Kidney capillary endothelial cell (primary cell): ENCODE measurements around the gene P3H2.

Experiments used
- DNase-seq: peaks from one replicate; pipeline ENCODE4 v3.0.0-alpha.2; 2018; ENCODE audit warnings: low spot score

P3H2 gene

GRCh38 chr3:190053919-190054672, 66.6 kb downstream of the P3H2 start:
- peak; percentile 47 for DNase-seq

DNA sequence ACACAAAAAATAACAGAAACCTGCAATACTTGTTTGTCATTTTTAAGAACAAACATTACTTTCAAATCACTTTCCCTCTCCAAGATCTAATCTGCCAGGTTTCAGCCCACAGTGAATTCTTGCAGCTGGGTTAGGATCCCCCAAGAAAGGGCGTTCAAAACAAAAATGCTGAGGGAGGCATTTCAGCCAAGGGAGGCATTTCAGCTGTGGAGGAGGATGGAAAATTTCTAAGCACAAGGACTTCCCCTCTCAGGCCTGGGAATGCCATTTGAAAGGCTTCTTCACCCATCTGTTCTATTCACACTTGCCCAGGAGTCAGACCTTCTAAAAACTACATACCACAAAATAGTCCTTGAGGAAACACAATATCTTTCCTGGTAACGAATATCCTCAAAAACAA, 69.1 kb downstream of the P3H2 start:
- DNase-seq = no peak

GRCh38 chr3:190048932-190049441, 71.7 kb downstream of the P3H2 start:
- DNase-seq = no peak

DNA sequence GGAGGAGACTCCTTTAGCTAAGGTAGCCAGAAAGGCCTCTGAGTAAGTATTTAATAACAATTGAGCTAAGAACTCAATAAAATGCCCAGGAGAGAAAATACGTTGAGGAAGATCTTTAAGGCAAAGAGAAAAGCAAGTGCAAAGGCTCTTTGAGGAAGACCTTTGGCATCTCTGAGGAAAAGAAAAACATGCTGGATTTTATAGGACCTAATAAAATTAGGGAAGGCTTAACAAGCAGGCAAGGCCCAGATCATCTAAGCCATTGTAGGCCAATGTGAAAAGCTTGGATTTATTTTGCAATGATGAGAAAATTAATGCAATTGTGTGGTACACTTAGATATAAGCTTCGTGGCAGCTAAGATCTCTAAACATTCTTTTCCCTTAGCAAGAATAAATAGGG, 75.7 kb downstream of the P3H2 start:
- no peak for DNase-seq

- no peak for DNase-seq
Observed at GRCh38 chr3:190044142-190044541, 76.6 kb downstream of the P3H2 start.

GRCh38 chr3:190043741-190044140, 77.0 kb downstream of the P3H2 start:
- DNase-seq = no peak

DNA sequence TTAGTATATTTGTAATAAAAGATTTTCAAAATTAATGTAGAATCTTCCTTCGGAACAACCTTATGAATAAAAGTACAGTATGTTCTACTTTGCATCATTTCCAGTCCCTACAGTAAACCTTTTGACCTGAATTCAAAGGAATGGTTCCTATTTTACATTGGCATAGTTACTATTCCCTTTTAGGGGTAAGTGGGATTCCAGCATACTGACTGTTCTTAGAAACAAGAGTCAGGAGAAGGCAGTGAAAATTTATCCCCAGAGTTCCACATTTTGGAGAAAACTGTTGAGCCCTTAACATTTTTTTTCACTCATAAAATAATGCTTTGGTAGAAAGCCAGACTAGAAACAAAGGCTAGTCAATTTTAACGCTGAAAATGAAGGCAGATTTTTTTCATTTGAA, 78.1 kb downstream of the P3H2 start:
- no peak for DNase-seq

GRCh38 chr3:190041333-190042041, 79.2 kb downstream of the P3H2 start:
- DNase-seq = no peak

- DNase-seq = no peak
Observed at GRCh38 chr3:190040145-190040544, 80.6 kb downstream of the P3H2 start.

GRCh38 chr3:190038050-190038933, 82.4 kb downstream of the P3H2 start:
- DNase-seq = peak; percentile 62

- no peak for DNase-seq
Observed at GRCh38 chr3:190036631-190037030, 84.1 kb downstream of the P3H2 start.

GRCh38 chr3:190034446-190034845, 86.3 kb downstream of the P3H2 start:
- DNase-seq = no peak

- DNase-seq = no peak
Observed at GRCh38 chr3:190032923-190033322, 87.8 kb downstream of the P3H2 start.

GRCh38 chr3:190031887-190032752, 88.6 kb downstream of the P3H2 start:
- DNase-seq = no peak

- DNase-seq = no peak
Observed at GRCh38 chr3:190027116-190027515, 93.6 kb downstream of the P3H2 start.

DNA sequence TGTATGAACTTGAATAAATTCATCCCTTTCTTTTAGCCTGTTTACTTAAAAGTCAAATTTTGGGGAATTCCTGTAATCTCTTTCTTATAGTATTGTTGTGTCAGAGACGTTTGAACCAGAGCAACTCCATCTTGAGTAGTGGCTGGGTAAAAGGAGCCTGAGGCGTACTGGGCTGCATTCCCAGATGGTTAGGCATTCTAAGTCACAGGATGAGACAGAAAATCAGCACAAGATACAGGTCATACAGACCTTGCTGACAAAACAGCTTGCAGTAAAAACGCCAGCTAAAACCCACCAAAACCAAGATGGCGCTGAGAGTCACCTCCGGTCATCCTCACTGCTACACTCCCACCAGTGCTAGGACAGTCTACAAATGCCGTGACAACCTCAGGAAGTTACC, 94.5 kb downstream of the P3H2 start:
- no peak for DNase-seq

DNA sequence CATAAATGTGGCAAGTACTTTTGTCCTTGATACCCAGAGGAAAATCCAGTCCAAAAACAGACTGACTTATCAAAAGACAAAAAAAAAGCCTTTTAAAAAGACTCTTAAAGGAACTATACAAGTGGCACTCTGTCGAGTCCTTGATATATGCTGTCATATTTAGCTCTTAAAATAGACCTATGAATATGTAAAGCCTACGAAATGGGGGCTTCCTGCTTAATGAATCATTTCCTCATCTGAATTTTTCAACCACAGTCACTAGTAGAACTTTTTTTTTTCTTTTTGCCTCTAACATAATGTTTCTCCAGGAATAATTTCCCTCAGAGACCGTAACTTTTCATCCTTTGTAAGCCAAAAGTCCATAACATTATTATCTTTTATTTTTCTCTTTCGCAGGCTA, 95.8 kb downstream of the P3H2 start:
- peak; percentile 94 for DNase-seq

GRCh38 chr3:190019844-190020243, 100.9 kb downstream of the P3H2 start:
- DNase-seq = no peak

GRCh38 chr3:190019006-190019405, 101.7 kb downstream of the P3H2 start:
- no peak for DNase-seq

DNA sequence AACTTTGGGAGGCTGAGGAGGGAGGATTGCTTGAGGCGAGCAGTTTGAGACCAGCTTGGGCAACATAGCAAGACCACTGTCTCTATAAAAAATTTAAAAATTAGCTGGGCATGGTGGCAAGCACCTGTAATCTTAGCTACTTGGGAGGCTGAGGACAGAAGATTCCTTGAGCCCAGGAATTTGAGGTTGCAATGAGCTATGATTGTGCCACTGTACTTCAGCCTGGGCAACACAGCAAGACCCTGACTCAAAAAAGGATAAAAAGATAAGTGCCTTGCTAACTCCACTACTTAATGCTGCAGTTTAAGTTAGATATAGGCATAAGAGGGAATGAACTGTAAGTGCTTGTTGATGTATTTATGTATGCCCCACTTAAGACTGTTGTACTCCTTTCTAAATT, 102.2 kb downstream of the P3H2 start:
- DNase-seq = no peak

DNA sequence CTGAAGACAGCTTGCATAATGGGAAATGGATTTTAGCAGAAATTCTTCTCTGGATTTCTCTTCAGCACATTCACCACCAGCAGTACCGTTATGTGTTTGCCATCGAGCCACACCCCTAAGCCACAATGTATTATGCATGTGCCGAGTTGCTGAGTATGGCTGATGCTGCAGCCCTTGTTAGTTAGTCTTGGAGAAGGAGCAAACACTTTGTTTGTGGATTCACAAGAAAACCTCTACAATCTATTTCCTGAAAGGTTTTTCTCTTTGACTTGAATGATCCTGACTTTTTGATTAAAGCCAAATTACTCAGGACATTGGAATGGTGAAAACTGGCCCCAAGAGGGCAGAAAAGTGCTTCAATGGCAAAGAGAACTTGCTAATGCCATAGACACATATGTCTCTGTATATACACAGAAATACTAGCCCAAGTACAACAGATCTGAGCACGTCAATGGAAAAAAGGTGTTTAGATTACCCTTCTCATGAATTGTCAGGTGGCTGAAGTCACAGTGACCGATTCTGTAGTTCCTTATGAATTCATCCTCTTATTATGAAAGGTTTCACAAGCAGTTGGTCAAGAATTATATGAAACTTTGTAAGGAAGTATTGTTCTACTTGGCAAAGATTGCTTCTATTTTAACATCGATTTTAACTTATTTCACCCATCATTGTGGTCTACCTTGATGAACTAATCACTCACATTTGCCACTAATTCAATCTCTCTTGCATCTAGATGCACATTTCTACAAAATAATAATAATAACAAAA, 103.0 kb downstream of the P3H2 start:
- DNase-seq = peak; percentile 50
